Glutamatergic neuron (in vitro differentiated cells): ENCODE data around the gene PSRC1. TPM values are rescaled to one million over a fixed set of nuclear protein-coding genes. Genes with fewer than 3 reads are reported as not detected.

Source experiments
- DNase-seq: peaks from one replicate; pipeline ENCODE4 v3.0.0; 2022
- H3K27ac Mint-ChIP-seq: one replicate; pipeline ENCODE4 v1.8.0; 2020; ENCODE audit warnings: mild to moderate bottlenecking, mixed read lengths, inconsistent platforms; ENCODE audit not compliant: unreplicated experiment
- H3K27me3 Mint-ChIP-seq: one replicate; pipeline ENCODE4 v1.8.0; 2020; ENCODE audit warnings: mild to moderate bottlenecking, moderate library complexity, mixed read lengths, inconsistent platforms; ENCODE audit not compliant: unreplicated experiment
- H3K36me3 Mint-ChIP-seq: one replicate; pipeline ENCODE4 v1.8.0; 2020; ENCODE audit warnings: mild to moderate bottlenecking, mixed read lengths, inconsistent platforms; ENCODE audit not compliant: unreplicated experiment
- H3K4me1 Mint-ChIP-seq: one replicate; pipeline ENCODE4 v1.8.0; 2020; ENCODE audit warnings: mild to moderate bottlenecking, low read depth, mixed read lengths, inconsistent platforms; ENCODE audit not compliant: unreplicated experiment
- H3K4me3 Mint-ChIP-seq: one replicate; pipeline ENCODE4 v1.8.0; 2020; ENCODE audit warnings: mild to moderate bottlenecking, mixed read lengths, inconsistent platforms; ENCODE audit not compliant: unreplicated experiment
- H3K9me3 Mint-ChIP-seq: one replicate; pipeline ENCODE4 v1.8.0; 2020; ENCODE audit warnings: mild to moderate bottlenecking, moderate library complexity, mixed read lengths, inconsistent platforms; ENCODE audit not compliant: unreplicated experiment
- total RNA-seq: library from RNA; stranded (reverse); fragmentation: NEBNext Ultra II Directional; extraction: Animal tissue kit (Norgen Biotek cat#: 25700); gene quantifications from one replicate; pipeline ENCODE4 v1.2.1, GENCODE V29; 2021; ENCODE audit not compliant: unreplicated experiment
- TF ChIP-seq, protein P1 (sequence below): fragments of 200-600 bp; sonication (generic); IDR thresholded peaks from one replicate; pipeline ENCODE4 v1.5.0; 2021; ENCODE audit not compliant: partially characterized antibody, unreplicated experiment

Gene PSRC1
- total RNA-seq, 1 donor from 2014 or later: 13.9 TPM

DNA sequence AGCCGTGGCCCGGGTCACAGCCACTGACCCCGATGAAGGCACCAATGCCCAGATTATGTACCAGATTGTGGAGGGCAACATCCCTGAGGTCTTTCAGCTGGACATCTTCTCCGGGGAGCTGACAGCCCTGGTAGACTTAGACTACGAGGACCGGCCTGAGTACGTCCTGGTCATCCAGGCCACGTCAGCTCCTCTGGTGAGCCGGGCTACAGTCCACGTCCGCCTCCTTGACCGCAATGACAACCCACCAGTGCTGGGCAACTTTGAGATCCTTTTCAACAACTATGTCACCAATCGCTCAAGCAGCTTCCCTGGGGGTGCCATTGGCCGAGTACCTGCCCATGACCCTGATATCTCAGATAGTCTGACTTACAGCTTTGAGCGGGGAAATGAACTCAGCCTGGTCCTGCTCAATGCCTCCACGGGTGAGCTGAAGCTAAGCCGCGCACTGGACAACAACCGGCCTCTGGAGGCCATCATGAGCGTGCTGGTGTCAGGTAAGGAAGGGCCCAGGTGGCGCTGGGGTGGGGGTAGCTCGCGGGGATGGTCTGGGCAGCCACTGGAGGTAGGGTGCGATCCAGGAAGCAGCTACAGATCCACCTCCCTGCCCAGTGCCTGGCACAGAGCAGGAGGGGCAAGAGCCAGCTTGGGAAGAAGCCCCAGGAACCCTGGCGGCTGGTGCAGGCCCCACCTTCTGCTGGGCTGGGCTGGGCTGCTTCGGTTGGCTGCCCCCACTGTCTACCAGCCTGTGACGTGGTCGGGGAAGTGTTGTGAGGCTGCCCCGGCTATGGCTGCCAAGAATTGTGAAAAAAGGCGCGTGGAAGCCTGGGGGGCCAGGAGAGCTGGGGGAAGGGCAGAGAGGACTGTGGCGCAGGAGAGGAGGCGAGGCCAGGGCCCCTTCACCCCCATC, 29.8 kb downstream of the PSRC1 start:
- Mint-ChIP-seq H3K27me3 (peaks cover 29% of the 10 kb centered on the region), H3K27ac (peak overlapping the region; percentile 100), H3K9me3 (peaks cover 20% of the 10 kb centered on the region), H3K36me3 (peaks cover 12% of the 10 kb centered on the region), H3K4me3 (peak overlapping the region; percentile 97), H3K4me1 (peaks cover 54% of the 10 kb centered on the region)
- DNase-seq: peak; percentile 45
- TF ChIP-seq, protein P1, sequence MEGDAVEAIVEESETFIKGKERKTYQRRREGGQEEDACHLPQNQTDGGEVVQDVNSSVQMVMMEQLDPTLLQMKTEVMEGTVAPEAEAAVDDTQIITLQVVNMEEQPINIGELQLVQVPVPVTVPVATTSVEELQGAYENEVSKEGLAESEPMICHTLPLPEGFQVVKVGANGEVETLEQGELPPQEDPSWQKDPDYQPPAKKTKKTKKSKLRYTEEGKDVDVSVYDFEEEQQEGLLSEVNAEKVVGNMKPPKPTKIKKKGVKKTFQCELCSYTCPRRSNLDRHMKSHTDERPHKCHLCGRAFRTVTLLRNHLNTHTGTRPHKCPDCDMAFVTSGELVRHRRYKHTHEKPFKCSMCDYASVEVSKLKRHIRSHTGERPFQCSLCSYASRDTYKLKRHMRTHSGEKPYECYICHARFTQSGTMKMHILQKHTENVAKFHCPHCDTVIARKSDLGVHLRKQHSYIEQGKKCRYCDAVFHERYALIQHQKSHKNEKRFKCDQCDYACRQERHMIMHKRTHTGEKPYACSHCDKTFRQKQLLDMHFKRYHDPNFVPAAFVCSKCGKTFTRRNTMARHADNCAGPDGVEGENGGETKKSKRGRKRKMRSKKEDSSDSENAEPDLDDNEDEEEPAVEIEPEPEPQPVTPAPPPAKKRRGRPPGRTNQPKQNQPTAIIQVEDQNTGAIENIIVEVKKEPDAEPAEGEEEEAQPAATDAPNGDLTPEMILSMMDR: no peak

DNA sequence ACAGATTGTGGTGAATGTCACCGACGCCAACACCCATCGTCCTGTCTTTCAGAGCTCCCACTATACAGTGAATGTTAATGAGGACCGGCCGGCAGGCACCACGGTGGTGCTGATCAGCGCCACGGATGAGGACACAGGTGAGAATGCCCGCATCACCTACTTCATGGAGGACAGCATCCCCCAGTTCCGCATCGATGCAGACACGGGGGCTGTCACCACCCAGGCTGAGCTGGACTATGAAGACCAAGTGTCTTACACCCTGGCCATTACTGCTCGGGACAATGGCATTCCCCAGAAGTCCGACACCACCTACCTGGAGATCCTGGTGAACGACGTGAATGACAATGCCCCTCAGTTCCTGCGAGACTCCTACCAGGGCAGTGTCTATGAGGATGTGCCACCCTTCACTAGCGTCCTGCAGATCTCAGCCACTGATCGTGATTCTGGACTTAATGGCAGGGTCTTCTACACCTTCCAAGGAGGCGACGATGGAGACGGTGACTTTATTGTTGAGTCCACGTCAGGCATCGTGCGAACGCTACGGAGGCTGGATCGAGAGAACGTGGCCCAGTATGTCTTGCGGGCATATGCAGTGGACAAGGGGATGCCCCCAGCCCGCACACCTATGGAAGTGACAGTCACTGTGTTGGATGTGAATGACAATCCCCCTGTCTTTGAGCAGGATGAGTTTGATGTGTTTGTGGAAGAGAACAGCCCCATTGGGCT, 30.6 kb downstream of the PSRC1 start:
- H3K36me3 Mint-ChIP-seq: peaks cover 12% of the 10 kb centered on the region

DNA sequence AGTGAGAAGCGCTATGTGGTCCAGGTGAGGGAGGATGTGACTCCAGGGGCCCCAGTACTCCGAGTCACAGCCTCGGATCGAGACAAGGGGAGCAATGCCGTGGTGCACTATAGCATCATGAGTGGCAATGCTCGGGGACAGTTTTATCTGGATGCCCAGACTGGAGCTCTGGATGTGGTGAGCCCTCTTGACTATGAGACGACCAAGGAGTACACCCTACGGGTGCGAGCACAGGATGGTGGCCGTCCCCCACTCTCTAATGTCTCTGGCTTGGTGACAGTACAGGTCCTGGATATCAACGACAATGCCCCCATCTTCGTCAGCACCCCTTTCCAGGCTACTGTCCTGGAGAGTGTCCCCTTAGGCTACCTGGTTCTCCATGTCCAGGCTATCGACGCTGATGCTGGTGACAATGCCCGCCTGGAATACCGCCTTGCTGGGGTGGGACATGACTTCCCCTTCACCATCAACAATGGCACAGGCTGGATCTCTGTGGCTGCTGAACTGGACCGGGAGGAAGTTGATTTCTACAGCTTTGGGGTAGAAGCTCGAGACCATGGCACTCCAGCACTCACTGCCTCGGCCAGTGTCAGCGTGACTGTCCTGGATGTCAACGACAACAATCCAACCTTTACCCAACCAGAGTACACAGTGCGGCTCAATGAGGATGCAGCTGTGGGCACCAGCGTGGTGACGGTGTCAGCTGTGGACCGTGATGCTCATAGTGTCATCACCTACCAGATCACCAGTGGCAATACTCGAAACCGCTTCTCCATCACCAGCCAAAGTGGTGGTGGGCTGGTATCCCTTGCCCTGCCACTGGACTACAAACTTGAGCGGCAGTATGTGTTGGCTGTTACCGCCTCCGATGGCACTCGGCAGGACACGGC, 31.4 kb downstream of the PSRC1 start:
- H3K36me3 Mint-ChIP-seq: peaks cover 12% of the 10 kb centered on the region
- no peak for DNase-seq
- H3K4me1 Mint-ChIP-seq: peaks cover 50% of the 10 kb centered on the region
- H3K27me3 Mint-ChIP-seq: peaks cover 28% of the 10 kb centered on the region
- H3K4me3 Mint-ChIP-seq: peak overlapping the region; percentile 97
- H3K27ac Mint-ChIP-seq: peak overlapping the region; percentile 100
- H3K9me3 Mint-ChIP-seq: peaks cover 20% of the 10 kb centered on the region
- TF ChIP-seq, protein P1: no peak

More for the DNA sequence above, 30.6 kb downstream of the PSRC1 start:
- Mint-ChIP-seq H3K27me3 (peaks cover 28% of the 10 kb centered on the region), H3K9me3 (peaks cover 19% of the 10 kb centered on the region), H3K4me1 (peaks cover 51% of the 10 kb centered on the region), H3K27ac (peak overlapping the region; percentile 100), H3K4me3 (peak overlapping the region; percentile 97)
- DNase-seq: peak; percentile 8
- TF ChIP-seq, protein P1: no peak

DNA sequence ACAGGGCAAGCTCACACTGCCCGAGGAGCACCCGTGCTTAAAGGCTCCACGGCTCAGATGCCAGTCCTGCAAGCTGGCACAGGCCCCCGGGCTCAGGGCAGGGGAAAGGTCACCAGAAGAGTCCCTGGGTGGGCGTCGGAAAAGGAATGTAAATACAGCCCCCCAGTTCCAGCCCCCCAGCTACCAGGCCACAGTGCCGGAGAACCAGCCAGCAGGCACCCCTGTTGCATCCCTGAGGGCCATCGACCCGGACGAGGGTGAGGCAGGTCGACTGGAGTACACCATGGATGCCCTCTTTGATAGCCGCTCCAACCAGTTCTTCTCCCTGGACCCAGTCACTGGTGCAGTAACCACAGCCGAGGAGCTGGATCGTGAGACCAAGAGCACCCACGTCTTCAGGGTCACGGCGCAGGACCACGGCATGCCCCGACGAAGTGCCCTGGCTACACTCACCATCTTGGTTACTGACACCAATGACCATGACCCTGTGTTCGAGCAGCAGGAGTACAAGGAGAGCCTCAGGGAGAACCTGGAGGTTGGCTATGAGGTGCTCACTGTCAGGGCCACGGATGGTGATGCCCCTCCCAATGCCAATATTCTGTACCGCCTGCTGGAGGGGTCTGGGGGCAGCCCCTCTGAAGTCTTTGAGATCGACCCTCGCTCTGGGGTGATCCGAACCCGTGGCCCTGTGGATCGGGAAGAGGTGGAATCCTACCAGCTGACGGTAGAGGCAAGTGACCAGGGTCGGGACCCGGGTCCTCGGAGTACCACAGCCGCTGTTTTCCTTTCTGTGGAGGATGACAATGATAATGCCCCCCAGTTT, 32.3 kb downstream of the PSRC1 start:
- H3K27me3 Mint-ChIP-seq: peaks cover 21% of the 10 kb centered on the region
- H3K27ac Mint-ChIP-seq: no peak overlapping the region
- DNase-seq: peak; percentile 11
- H3K4me3 Mint-ChIP-seq: peak overlapping the region; percentile 76
- peaks cover 44% of the 10 kb centered on the region for H3K4me1 Mint-ChIP-seq
- H3K36me3 Mint-ChIP-seq: peaks cover 12% of the 10 kb centered on the region
- TF ChIP-seq, protein P1: no peak
- peaks cover 15% of the 10 kb centered on the region for H3K9me3 Mint-ChIP-seq
